B cell (primary cell): ENCODE data around the gene PITPNM3.

Experiments
- CTCF ChIP-seq: fragments of 200-600 bp; IDR thresholded peaks from one replicate; pipeline ENCODE4 v1.8.0; 2022; ENCODE audit warnings: antibody characterized with exemption, mild to moderate bottlenecking
- EZH2 ChIP-seq: IDR thresholded peaks from 2 replicates; pipeline ENCODE4 v1.6.1; 2012; ENCODE audit warnings: borderline replicate concordance, low read depth, mild to moderate bottlenecking, moderate library complexity, low read length; ENCODE audit not compliant: insufficient read depth, poor library complexity, severe bottlenecking

- no peak for TF ChIP-seq CTCF
- no peak for TF ChIP-seq EZH2
Observed at GRCh38 chr17:6465206-6466003, 91.0 kb downstream of the PITPNM3 start.
